ENCODE measurements around the gene DNAH1. TPM values are rescaled to one million over a fixed set of nuclear protein-coding genes. Genes with fewer than 3 reads are reported as not detected.

Gene DNAH1
- total RNA-seq, 1 donor from 2014 or later: 8.2 TPM

DNA sequence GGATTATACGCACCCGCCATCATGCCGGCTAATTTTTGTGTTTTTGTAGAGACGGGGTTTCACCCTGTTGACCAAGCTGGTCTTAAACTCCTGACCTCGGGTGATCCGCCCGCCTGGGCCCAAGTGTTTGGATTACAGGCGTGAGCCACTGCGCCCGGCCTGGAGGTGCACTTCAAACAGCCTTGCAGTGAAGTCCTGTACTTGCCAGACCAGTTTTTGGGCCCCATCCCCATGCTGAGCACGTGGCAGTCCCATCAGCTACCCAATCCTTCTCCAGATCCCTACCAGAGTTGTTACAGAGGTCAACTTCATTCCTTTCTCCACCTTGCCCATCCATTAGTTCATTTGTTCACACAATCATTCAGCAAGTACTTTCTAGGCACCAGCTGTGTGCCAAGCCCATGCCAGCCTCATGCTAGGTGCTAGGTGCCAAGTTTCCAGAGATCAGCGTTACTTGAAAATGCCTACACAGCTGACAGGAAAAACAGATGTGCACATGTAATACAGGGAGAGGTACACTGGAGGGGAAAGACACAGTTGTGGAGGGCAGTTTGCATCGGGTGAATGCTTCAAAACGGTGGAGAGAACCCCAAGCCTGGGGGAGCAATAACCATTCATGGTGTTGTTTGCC, 2.2 kb downstream of the DNAH1 start:
- H3K27ac Mint-ChIP-seq: no peak overlapping the region
- no peaks in the 10 kb centered on the region for H3K27me3 Mint-ChIP-seq (ENCODE audit: low read depth)
- TF ChIP-seq, protein P1, sequence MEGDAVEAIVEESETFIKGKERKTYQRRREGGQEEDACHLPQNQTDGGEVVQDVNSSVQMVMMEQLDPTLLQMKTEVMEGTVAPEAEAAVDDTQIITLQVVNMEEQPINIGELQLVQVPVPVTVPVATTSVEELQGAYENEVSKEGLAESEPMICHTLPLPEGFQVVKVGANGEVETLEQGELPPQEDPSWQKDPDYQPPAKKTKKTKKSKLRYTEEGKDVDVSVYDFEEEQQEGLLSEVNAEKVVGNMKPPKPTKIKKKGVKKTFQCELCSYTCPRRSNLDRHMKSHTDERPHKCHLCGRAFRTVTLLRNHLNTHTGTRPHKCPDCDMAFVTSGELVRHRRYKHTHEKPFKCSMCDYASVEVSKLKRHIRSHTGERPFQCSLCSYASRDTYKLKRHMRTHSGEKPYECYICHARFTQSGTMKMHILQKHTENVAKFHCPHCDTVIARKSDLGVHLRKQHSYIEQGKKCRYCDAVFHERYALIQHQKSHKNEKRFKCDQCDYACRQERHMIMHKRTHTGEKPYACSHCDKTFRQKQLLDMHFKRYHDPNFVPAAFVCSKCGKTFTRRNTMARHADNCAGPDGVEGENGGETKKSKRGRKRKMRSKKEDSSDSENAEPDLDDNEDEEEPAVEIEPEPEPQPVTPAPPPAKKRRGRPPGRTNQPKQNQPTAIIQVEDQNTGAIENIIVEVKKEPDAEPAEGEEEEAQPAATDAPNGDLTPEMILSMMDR (IDR thresholded peaks at IDR 0.05; ENCODE audit: unreplicated experiment): no peak
- peaks cover 15% of the 10 kb centered on the region for H3K4me1 Mint-ChIP-seq
- no peaks in the 10 kb centered on the region for H3K9me3 Mint-ChIP-seq
- peak overlapping the region; percentile 69 for H3K4me3 Mint-ChIP-seq
- DNase-seq (ENCODE audit: low spot score in 2 of 2, unreplicated experiment in 2 of 2): no peak
- no peaks in the 10 kb centered on the region for H3K36me3 Mint-ChIP-seq

DNA sequence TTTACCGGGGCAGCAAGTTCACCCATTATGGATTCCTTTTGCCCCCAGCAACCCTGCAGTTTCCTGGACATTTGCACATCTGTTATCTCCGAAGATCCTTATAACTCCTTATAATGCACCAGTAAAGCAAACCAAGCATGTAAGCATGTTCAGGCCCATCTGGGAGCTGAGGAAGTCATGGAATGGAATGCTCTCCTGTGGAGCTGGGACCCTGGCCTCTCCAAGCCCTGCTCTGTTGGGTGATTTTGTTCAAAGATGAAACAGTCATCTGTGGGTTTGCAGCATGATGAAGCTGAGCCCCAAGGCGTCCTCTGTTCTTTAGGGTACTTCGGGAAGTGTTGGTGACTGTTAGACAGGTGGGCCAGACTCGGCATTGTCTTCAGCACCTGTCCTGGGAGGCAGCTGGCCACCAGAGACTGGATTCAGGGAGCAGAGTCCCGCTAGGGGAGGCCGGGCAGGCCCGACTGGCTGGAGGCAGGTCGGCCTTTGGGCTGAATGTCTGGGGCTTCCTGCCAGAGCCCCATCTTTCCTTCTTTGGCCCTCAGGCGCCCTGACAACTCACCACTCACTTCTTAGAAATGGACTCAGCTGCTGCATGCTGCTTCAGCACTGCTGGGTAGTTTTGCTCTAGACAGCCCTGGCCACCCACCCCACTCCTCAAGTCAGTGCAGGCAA, 3.9 kb downstream of the DNAH1 start:
- Mint-ChIP-seq H3K4me1 (peaks cover 19% of the 10 kb centered on the region), H3K9me3 (no peaks in the 10 kb centered on the region), H3K4me3 (no peak overlapping the region), H3K27ac (no peak overlapping the region), H3K27me3 (ENCODE audit: low read depth) (no peaks in the 10 kb centered on the region), H3K36me3 (no peaks in the 10 kb centered on the region)
- DNase-seq (ENCODE audit: low spot score in 2 of 2, unreplicated experiment in 2 of 2): no peak
- TF ChIP-seq, protein P1 (IDR thresholded peaks at IDR 0.05; ENCODE audit: unreplicated experiment): no peak

DNA sequence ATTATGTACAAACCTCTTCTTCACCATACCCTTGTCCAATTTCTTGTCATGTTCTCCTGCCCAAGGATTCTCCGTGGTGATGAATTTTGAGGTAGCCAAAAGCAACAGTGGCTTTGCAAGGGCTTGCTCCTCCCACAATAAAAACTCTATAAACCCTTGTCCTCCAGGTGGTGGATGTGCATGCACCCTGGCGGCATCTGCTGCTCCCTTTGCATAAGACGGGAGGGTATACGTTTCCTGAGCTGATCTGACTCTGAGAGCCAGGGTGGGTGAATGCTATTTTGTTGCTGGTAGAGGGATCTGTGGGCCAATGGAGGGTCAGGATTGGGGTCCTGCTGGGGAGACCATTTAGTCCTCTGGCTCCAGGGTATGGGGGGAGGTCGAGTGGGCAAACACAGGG, 5.4 kb downstream of the DNAH1 start:
- no peak overlapping the region for H3K4me3 Mint-ChIP-seq
- H3K9me3 Mint-ChIP-seq: no peaks in the 10 kb centered on the region
- H3K27ac Mint-ChIP-seq: no peak overlapping the region

DNA sequence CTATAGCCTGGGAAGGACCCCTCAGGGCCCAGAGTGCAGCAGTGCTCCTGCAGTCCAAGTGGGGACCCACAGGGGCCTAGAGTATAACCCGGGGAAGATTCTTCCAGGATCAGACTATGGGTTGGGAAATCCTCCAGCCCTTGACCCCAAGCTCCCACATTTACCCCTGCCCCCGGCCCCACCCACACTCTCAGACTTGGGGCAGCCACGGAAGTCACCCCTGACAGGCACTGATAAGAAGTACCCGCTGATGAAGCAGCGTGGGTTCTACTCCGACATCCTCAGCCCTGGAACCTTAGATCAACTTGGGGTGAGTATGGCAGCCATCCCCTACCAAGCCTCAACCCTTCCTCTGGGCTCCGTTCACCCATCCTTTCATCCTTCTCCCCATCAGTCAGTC, 6.3 kb downstream of the DNAH1 start:
- Mint-ChIP-seq H3K36me3 (no peaks in the 10 kb centered on the region), H3K27ac (no peak overlapping the region), H3K9me3 (no peaks in the 10 kb centered on the region), H3K27me3 (ENCODE audit: low read depth) (no peaks in the 10 kb centered on the region), H3K4me3 (no peak overlapping the region), H3K4me1 (peaks cover 18% of the 10 kb centered on the region)
- DNase-seq (ENCODE audit: low spot score in 2 of 2, unreplicated experiment in 2 of 2): no peak
- TF ChIP-seq, protein P1 (IDR thresholded peaks at IDR 0.05; ENCODE audit: unreplicated experiment): no peak

More for the DNA sequence above, 5.4 kb downstream of the DNAH1 start:
- no peaks in the 10 kb centered on the region for H3K36me3 Mint-ChIP-seq
- no peak for DNase-seq (ENCODE audit: low spot score in 2 of 2, unreplicated experiment in 2 of 2)
- peaks cover 19% of the 10 kb centered on the region for H3K4me1 Mint-ChIP-seq
- H3K27me3 Mint-ChIP-seq (ENCODE audit: low read depth): no peaks in the 10 kb centered on the region
- TF ChIP-seq, protein P1 (IDR thresholded peaks at IDR 0.05; ENCODE audit: unreplicated experiment): no peak

DNA sequence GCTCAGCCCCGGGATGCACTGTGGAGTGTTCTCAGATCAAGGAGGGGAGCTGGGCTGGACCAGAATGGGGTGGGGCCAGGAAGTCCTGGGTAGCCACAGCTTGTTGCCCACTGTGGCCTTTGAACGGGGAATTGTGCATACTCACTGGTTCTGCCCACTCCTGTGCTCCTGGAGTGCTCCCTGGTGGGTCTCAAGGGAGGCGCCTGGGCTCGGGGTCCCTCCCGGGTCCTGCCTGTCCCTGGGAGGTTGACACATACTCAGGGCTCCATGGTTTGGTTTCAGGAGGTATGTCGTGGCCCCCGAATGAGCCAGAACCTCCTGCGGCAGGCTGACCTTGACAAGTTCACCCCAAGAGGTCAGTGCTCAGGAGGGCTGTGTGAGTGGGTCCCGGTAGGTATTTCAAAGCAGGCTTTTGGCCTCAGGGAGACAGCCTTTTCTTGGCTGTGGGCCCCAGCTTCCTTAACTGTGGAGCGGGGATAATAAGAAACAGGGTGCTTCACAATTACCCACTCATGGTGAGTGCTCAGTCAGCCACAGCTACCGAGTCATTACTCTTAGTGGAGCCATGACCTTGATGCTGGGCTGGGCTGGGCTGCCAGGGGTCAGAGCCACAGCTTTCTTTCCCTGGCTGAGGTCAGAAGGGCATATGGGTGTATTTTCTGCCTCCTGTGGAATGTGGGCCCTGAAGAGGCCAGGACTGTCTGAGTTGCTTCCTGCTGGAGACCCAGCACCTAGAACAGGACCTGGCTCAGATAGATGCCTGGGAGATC, 7.6 kb downstream of the DNAH1 start:
- no peaks in the 10 kb centered on the region for H3K36me3 Mint-ChIP-seq
- DNase-seq (ENCODE audit: low spot score in 2 of 2, unreplicated experiment in 2 of 2): no peak
- H3K4me1 Mint-ChIP-seq: peaks cover 8% of the 10 kb centered on the region
- H3K4me3 Mint-ChIP-seq: no peak overlapping the region
- peak overlapping the region; percentile 61 for H3K27ac Mint-ChIP-seq
- TF ChIP-seq, protein P1 (IDR thresholded peaks at IDR 0.05; ENCODE audit: unreplicated experiment): no peak
- H3K27me3 Mint-ChIP-seq (ENCODE audit: low read depth): no peaks in the 10 kb centered on the region
- H3K9me3 Mint-ChIP-seq: no peaks in the 10 kb centered on the region

Measured in mesothelial cell of epicardium (in vitro differentiated cells).